Mucosa of stomach (tissue), 1 donor: ENCODE measurements around the gene ACAD8.
A peak's percentile ranks its signal among the peaks of the same experiment; 100 is the strongest.
"Not testable (repeated sequence)": the region's sequence is repeated elsewhere in the genome, so short reads cannot be mapped to it uniquely, and the experiment has no call there.

Source experiments
- H3K27me3 ChIP-seq: one replicate; pipeline ENCODE4 v1.7.0; 2013; ENCODE audit warnings: mild to moderate bottlenecking, low read length; ENCODE audit not compliant: control insufficient read depth, insufficient read depth
- H3K36me3 ChIP-seq: one replicate; pipeline ENCODE4 v1.7.0; 2013; ENCODE audit warnings: low read length; ENCODE audit not compliant: control insufficient read depth, insufficient read depth
- H3K4me1 ChIP-seq: one replicate; pipeline ENCODE4 v1.7.0; 2013; ENCODE audit warnings: mild to moderate bottlenecking, low read length; ENCODE audit not compliant: control insufficient read depth, insufficient read depth
- H3K4me3 ChIP-seq: one replicate; pipeline ENCODE4 v1.7.0; 2013; ENCODE audit warnings: low read length
- H3K9ac ChIP-seq: one replicate; pipeline ENCODE4 v1.7.0; 2013; ENCODE audit warnings: mild to moderate bottlenecking, low read length, moderate library complexity
- H3K9me3 ChIP-seq: one replicate; pipeline ENCODE4 v1.7.0; 2013; ENCODE audit warnings: mild to moderate bottlenecking, low read length, moderate library complexity; ENCODE audit not compliant: control insufficient read depth
- donor health status: Pancreatic carcinoma.

Gene ACAD8

DNA sequence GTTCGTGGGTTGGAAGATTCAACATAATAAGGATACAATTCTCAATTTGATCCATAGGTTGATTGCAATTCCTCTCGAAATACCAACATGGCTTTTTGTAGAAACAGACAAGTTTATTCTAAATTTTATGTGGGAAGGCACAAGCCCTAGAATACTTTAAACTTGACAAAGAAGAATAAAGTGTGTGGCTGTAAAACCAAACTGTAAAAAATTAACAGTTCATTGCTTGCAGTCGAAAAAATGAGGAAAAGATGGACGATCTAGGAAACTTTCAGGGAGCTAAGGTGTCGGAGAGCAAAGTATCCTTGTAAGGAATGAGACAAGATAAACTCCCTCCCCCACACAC is 21.8 kb downstream of the ACAD8 start:
- Histone ChIP-seq H3K4me3 (no peak overlapping the region), H3K9ac (no peak overlapping the region), H3K4me1 (peaks cover 12% of the 10 kb centered on the region), H3K36me3 (no peaks in the 10 kb centered on the region), H3K27me3 (peaks cover 74% of the 10 kb centered on the region), H3K9me3 (no peaks in the 10 kb centered on the region)

DNA sequence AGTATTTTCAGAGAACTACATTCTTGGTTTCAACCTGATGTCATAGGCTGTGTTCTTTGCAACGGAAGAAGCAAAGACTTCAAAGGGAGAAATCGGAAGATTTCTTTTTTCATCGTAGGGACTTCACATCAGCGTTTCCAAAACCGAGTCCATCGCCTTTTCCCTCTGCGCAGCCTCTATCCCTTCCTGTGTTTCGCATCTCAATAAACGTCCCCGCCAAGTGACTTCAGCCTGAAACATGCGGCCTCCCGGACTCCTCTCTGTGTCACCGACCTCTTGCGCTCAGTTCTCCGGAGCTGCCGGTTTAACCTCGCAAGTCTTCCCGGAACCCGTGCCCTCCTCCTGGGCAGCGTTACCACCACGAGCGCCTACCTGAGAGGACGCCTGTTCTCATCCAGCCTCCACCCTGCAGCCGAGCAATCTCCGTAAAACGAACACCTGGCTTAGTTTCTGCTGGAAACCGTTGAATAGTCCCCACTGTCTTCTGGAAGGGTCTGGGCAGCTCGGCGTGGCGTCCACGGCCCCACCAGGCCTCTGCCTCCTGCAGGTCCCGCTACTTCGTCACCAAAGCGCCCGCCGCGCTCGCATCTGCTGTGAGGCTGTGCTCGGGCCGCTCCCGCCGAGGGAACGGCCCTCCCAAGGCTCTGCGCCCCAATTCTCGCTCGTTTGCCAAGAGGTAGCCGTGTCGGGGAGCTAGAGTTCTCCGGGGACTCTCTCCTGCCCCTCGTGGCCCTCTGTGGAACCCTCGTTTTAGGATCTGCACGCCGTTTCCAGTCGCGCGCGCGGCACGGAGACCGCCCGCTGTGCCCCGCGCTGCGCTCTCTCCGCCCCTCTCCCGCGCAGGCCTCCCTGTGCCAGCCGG is 22.4 kb downstream of the ACAD8 start, which contains the start of gene GLB1L3:
Gene GLB1L3, plus strand, starts transcription at position 846 of the 862 bp plus-strand sequence. CDS start 362 bp downstream, outside the sequence.
- H3K27me3 ChIP-seq = peaks cover 71% of the 10 kb centered on the region

DNA sequence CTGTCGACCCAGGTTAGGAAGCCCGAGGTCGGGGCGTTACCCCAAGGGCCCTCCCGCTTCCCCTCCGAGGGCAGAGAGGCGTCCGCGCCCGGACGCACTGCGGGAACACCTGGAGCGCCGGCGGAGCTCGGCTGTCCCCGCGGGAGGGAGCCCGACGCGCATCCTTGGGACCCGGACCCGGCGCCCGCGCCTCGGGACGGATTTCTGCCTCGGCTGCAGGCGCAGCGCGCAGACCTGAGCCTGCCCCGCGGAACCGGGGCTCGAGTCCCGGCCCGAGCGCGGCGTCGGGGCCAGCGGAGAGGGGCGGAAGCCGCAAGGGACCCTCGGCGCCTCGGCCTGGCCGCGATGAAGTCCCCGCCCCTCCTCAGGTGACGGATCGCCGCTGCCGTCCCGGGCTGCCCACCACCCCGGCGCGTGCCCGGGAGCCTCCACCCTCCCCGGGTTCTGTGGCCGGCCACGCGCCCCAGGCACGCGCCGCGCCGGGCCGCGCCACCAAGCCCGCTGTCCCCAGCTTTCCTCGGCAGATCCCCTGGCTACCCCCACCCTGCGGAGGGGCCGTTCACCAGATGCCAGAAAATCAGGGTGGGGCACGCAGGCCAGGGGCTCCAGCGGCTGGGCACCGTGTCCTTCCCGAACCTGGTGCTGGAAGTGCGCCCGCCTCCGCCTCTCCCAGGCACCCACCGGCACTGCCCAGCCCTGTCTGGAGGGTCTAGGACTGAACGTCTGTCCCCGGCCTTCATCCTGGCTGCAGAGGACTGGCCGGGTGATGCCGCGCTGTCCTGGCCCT is 23.2 kb downstream of the ACAD8 start:
- Histone ChIP-seq H3K27me3 (peaks cover 67% of the 10 kb centered on the region), H3K36me3 (no peaks in the 10 kb centered on the region), H3K4me3 (no peak overlapping the region), H3K9ac (no peak overlapping the region), H3K4me1 (peaks cover 12% of the 10 kb centered on the region), H3K9me3 (no peaks in the 10 kb centered on the region)

More for the DNA sequence above, 22.4 kb downstream of the ACAD8 start, which contains the start of gene GLB1L3:
- Histone ChIP-seq H3K9me3 (no peaks in the 10 kb centered on the region), H3K4me3 (no peak within 1 kb of the TSS), H3K4me1 (peaks cover 12% of the 10 kb centered on the region), H3K36me3 (no peaks in the 10 kb centered on the region), H3K9ac (peak within 1 kb of the TSS; percentile 7)

DNA sequence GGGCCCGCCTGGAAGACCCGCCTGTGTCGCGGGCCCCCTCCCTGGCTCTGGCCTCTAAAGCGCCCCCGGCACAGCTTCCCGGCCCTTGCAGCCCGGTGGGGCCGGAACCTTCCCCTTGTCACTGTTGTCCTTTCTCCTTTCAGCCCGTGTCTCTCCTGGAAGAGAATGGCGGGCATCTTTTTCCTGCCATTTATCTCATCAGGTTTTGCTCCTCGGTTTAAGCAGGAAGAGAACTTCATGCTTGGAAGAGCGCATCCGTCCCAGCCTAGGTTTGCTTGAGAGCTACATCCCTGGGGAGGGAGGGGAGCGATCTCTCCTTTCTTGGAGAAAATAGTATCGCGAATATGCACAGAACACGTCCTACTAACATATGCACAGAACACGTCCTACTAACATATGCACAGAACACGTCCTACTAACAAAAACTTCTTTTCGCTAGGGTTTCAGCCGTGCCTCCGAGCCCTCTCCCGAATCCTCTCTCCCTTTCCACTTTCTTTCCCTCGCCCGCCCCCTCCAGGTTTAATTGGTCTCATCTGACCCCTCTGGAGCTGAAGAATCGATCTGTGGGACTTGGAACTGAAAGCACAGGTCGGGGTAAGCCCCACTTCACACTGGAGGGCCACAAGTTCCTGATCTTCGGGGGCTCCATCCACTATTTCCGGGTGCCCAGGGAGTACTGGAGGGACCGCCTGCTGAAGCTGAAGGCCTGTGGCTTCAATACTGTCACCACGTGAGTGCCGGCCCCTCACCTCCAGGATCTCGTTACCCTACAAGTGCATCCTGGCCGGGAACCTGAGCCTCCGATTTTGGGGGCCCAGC is 24.0 kb downstream of the ACAD8 start:
- no peaks in the 10 kb centered on the region for H3K36me3 ChIP-seq
- H3K9ac ChIP-seq = no peak overlapping the region
- peaks cover 12% of the 10 kb centered on the region for H3K4me1 ChIP-seq
- H3K27me3 ChIP-seq = peaks cover 67% of the 10 kb centered on the region
- no peaks in the 10 kb centered on the region for H3K9me3 ChIP-seq
- H3K4me3 ChIP-seq = no peak overlapping the region

DNA sequence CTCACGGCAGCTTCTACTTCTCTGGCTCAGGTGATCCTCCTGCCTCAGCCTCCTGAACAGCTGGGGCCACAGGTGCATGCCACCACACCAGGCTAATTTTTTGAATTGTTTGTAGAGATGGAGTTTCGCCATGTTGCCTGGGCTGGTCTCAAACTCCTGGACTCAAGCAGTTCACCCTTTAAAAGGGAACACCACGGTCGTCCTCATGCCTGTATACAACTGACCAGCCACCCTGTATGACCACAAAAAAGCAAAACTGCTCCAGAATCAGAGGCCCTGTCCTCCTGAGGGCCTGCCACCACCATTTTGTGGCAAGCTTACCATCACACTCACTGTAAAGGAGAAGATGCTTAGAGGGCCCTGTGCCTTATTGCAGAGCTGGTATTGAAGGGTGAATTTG is 25.0 kb downstream of the ACAD8 start:
- peaks cover 12% of the 10 kb centered on the region for H3K4me1 ChIP-seq
- H3K9ac ChIP-seq = no peak overlapping the region
- H3K27me3 ChIP-seq = peaks cover 59% of the 10 kb centered on the region
- no peak overlapping the region for H3K4me3 ChIP-seq
- no peaks in the 10 kb centered on the region for H3K9me3 ChIP-seq
- no peaks in the 10 kb centered on the region for H3K36me3 ChIP-seq

DNA sequence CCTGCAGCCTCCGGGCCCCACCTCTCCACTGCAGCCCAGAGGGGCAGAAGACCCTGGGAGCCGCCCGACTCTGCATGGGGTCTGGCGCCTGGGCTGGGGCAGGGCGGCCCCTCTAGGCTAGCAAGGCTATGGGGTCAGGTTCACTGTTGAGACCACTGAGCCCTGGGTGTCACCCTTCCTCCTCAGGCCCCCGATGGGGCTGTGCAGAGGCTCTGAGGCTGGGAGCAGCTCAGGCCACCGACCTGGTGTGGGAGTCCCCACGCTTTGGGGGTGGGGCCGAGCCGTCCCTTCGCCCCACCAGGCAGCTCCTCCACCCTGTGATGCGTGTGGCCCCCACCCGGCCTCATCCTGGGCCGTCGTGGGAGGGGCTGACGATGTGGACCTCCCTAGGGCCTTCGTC is 28.3 kb downstream of the ACAD8 start:
- H3K36me3 ChIP-seq, H3K9ac ChIP-seq, H3K4me3 ChIP-seq, H3K4me1 ChIP-seq, H3K9me3 ChIP-seq: not testable (repeated sequence)
- peaks cover 27% of the 10 kb centered on the region for H3K27me3 ChIP-seq

DNA sequence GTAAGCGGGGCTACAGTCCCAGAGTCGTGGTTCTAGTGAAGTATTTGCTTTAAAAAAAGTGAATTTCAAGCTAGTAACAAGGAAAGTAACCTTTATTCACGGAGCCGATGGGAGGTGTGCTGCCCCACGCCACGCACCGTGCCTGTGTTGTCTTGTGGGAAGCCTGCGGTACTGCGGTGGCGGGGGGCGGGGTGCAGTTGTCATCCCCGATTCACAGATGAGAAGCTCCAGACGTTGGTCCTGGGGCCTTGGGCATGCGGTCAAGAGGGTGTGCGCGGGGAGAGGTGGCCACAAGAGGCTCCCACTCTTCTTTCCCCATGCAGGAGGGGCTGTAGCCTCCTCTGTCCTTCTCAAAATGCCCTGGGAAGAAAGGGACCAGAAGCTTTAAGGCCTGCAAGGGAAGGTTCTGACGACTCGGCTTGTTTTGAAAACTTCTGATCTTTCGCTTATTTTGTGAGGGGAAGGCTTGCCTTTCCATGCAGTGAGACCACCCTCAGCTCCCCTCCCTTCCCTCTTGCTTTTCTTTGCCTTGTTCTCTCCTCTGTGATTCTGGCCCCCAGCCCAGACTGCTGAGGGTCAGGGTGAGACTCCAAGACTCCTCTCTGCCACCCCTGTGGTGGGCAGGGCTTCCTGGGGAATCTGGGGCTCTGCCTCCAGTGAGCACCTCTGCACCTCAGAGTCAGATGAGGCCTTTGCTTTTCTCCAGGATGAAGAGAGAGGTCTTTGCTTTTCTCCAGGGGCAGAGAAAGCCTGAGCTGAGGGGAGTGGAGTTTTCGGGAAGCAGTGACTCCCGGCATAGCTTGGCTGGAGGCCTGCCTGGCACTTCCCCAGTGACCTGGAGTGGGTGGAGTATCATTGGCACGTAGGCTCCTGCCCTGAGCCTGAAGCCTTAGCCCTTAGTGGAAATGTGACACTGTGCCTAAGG is 29.0 kb downstream of the ACAD8 start:
- peaks cover 19% of the 10 kb centered on the region for H3K27me3 ChIP-seq
- H3K9ac ChIP-seq = no peak overlapping the region
- H3K36me3 ChIP-seq = no peaks in the 10 kb centered on the region
- no peak overlapping the region for H3K4me3 ChIP-seq
- no peaks in the 10 kb centered on the region for H3K4me1 ChIP-seq
- no peaks in the 10 kb centered on the region for H3K9me3 ChIP-seq

DNA sequence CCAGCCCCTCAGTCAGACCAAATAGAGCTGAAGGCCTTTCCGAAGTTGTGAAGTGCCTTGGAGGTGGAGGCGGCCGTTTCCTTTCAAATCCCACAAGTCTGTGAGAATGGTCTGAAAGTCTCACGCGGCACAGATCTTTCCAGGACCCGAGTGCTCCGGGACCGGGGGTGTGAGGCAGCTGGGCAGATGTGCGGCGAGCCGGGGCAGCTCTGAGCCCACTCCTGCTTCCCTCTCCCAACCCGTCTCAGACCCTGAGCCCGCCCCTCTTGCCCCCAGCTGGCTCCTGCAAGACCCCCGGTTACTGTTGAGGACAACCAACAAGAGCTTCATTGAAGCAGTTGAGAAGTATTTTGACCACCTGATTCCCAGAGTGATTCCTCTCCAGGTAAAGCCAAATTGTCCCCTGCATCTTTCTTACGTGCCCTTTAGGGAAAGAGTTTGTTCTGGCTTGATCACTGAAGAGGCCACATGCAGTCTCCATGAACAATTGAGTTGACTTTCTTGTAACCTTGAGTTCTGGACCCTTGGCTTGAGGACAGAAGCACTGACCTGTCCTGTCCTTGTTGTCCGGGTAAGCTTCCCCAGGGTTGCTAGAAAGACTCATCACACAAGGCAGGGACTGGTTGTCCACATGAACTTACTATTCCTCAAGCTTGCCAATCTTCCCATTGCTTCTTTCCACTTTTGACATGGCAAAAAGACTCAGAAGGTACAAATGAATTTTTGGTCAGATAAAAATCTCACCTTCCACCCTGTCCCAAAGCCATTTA is 30.3 kb downstream of the ACAD8 start:
- Histone ChIP-seq H3K27me3 (peaks cover 6% of the 10 kb centered on the region), H3K9me3 (no peaks in the 10 kb centered on the region)

DNA sequence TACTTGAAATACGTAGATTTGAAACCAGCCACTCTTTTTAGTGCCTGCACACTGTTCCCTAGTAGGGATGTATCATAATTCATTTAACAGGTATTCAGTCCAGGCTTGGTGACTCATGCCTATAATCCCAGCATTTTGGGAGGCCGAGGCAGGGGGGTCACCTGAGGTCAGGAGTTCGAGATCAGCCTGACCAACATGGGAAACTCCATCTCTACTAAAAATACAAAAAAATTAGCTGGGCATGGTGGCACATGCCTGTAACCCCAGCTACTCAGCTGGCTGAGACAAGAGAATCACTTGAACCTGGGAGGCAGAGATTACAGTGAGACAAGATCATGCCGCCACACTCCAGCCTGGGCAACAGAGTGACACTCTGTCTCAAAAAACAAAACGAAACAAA is 31.0 kb downstream of the ACAD8 start:
- H3K9ac ChIP-seq, H3K4me3 ChIP-seq, H3K9me3 ChIP-seq, H3K27me3 ChIP-seq, H3K4me1 ChIP-seq, H3K36me3 ChIP-seq: not testable (repeated sequence)

More for the DNA sequence above, 30.3 kb downstream of the ACAD8 start:
- Histone ChIP-seq H3K4me1 (no peaks in the 10 kb centered on the region), H3K36me3 (no peaks in the 10 kb centered on the region), H3K9ac (no peak overlapping the region), H3K4me3 (no peak overlapping the region)

DNA sequence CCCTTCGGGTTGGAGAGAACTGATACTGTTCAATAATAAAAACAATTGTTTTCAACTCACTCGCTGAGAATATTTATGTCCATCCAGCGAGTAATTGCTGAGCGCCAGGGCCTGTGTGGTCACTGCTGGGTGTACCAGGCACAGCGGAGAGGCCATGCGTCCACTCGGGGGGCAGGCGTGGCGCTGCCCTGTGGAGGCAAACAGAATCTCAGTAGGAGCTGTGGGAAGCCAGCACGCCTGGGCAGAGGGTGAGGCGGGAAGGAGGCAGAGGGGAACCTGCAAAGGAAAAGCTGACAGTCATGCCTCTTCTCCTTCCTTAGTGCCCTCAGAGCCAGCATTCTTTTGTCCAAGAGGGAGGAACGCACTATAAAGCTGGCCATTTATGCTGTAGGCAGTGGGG is 34.2 kb downstream of the ACAD8 start:
- Histone ChIP-seq H3K4me1 (no peaks in the 10 kb centered on the region), H3K9me3 (no peaks in the 10 kb centered on the region), H3K27me3 (no peaks in the 10 kb centered on the region), H3K36me3 (no peaks in the 10 kb centered on the region), H3K9ac (no peak overlapping the region), H3K4me3 (no peak overlapping the region)
